NOMO-1 treated with dmso at 0.1 percent for 144 hours (cell line): Measurements from ENCODE around the gene IFT80.
"Not testable (repeated sequence)": the region's sequence is repeated elsewhere in the genome, so short reads cannot be mapped to it uniquely, and the experiment has no call there.

ENCODE experiments used
- DNase-seq: peaks from one replicate; lab custom pipeline; 2025; ENCODE audit not compliant: unreplicated experiment; lab: John Stamatoyannopoulos, UW

IFT80 gene

DNA sequence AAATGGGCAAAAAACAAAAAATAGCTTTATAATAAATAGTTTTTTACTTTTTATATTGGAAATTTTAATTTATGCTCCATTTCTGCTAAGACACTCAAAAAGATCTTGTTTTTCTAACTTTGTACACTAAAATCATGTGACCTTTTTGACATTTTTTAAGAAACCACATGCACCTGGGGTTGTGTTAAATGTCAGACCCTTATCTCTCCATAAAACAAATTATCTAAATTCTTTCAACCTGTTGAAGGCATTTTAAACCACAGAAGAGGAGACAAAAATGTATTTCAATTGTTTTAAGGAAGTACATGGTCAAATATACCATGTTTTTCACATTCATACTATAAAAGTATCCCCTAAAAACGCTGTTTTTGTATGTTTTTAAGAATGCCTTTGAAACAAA, 29.2 kb downstream of the IFT80 start:
- no peak for DNase-seq

DNA sequence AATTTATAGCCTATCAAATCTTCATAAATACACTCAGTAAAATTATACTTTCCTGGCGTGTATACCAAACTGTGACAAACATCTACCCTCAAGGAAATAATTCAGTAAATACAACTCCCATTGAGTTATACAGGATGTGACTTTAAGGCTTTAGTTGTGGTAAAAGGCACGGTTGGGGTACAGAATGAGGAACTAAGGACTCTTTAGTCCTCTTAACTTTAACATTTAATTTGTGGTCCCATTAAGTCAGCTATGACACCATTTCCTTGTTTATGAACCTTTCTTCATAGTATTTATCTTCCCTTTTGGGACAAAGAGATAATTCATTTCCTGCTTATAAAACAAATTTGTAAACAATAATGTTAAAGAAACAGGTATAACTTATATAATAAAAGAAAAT, 30.2 kb downstream of the IFT80 start:
- DNase-seq = peak; percentile 93

- no peak for DNase-seq
Observed at GRCh38 chr3:160365869-160366522, 33.0 kb downstream of the IFT80 start.

GRCh38 chr3:160362896-160363295, 36.1 kb downstream of the IFT80 start:
- not testable (repeated sequence) for DNase-seq

GRCh38 chr3:160355826-160356225, 43.2 kb downstream of the IFT80 start:
- DNase-seq = no peak

- no peak for DNase-seq
Observed at GRCh38 chr3:160346511-160346910, 52.5 kb downstream of the IFT80 start.

DNA sequence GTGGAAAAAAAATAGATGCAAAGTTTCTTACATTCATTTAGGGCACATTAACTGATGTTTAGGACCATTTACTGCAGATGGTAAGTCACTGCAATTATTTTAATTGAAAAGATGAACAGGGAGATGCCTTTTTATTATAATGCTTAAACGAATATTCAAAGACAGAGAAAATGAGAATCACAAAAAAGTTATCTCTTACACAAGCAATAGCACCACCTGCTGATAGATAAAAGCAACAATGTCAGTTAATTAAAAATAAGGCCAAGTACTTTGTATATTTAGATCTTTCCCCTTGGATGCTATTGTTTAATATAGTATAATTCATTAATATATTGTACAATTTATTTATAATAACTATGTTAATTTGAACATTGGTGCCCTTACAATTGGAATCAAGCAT, 55.9 kb downstream of the IFT80 start:
- DNase-seq = peak; percentile 22

DNA sequence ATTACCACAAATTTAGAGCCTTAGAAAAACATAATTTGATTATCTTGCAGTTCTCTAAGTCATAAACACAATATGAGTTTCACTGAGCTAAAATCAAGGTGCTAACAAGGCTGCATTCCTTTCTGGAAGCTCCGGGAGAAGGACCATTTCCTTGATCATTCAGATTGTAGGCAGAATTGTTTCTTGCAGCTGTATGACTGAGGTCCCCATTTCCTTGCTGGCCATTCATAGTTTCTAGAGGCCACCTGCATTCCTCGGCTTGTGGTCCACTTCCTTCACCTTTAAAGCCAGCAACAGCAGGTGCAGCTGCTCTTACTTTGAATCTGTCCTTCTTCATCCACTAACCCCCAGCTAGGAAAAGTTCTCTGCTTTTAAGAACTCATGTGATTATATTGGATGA, 58.7 kb downstream of the IFT80 start:
- no peak for DNase-seq

GRCh38 chr3:160331127-160331937, 67.7 kb downstream of the IFT80 start:
- DNase-seq = peak; percentile 8

- DNase-seq = no peak
Observed at GRCh38 chr3:160330690-160331089, 68.3 kb downstream of the IFT80 start.

DNA sequence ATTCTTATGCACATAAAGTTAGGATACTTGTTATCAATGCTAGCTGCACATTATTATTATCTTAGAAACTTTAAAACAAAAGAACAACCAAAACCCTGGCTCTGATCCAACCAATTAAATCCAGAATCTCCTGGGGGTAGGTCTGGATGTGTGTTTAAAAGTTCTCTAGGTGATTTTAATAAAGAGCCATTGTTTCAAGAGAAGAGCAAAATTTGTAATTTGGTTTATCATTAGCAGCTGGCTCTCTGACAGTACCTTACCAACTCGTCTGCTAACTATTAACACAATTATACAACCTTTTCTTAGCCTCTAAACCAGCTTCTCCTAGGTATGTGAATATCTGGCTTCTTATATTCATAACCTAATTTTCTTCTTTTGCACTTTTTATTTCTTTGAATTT, 68.9 kb downstream of the IFT80 start:
- DNase-seq = no peak

- DNase-seq = not testable (repeated sequence)
Observed at GRCh38 chr3:160326286-160326685, 72.7 kb downstream of the IFT80 start.

DNA sequence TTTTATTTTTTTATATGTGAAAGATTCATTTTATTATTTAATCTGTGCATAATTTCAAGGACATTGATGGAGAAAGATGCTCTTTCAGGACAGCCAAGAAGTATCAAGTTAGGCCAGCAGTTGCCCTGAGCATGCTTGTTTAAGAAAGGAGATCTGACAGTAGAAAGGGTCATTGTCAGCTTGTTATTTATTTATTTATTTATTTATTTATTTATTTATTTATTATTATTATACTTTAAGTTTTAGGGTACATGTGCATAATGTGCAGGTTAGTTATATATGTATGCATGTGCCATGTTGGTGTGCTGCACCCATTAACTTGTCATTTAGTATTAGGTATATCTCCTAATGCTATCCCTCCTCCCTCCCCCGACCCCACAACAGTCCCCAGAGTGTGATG, 77.2 kb downstream of the IFT80 start:
- not testable (repeated sequence) for DNase-seq

GRCh38 chr3:160319322-160319721, 79.7 kb downstream of the IFT80 start:
- DNase-seq = no peak

DNA sequence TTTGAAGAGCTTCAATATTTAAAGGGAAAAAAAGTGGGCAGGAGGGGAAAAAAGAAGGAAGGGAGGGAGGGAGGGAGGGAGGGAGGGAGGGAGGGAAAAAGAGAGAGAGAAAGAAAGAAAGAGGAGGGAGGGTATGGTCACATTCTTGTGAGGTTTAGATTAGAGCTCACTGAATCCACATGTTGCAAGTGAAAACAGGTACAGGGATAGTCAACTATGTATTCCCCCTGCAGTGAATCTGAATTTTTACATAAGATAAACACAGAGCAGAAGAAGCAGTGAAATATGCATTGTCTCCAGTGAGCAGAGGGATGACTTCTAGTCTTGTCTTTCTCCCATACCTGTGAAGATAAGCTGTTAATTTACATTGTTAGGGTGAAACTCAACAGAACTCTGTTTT, 84.0 kb downstream of the IFT80 start:
- no peak for DNase-seq

GRCh38 chr3:160312014-160312624, 86.9 kb downstream of the IFT80 start:
- DNase-seq = peak; percentile 22

GRCh38 chr3:160302806-160303205, 96.2 kb downstream of the IFT80 start:
- DNase-seq = no peak

DNA sequence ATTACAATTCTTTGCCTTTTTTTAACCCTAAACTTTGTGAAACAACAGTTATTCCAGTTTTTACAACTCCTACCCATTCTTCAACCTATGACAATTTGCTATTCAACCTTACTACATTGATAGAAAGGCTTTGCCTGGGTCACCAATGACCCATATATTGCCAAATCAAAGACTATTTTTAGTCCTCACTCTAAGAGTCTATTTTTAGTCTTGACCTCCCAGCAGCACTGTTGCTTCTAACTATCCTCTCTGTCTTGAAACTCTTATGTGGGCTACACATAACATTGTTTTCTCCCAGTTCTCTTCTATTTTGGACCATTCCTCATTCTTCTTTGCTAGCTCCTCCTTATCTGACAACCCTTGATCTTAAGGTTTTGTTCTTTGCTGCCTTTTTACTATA, 102.4 kb downstream of the IFT80 start:
- DNase-seq = no peak

- no peak for DNase-seq
Observed at GRCh38 chr3:160291909-160292299, 107.1 kb downstream of the IFT80 start.

- DNase-seq = no peak
Observed at GRCh38 chr3:160291290-160291908, 107.6 kb downstream of the IFT80 start.

DNA sequence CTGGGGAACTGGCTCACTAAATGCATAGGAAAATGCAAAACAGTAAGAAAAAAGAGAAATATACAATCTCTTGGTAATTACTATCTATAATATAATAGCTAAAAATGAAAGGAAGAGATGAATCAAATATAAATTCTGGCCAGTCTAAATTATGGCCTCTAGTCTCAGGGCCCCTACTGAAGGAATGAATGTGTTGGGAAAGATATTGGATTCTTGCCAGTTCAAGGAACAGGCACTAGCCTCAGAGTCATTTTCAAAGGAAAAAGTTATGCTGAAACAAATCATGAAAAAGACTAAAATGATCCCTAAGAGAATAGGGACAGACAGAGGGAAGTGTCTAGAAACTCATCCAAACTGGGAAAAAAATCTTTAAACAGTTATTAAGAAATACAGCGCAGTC, 111.4 kb downstream of the IFT80 start:
- DNase-seq = no peak

- DNase-seq = no peak
Observed at GRCh38 chr3:160286231-160286630, 112.8 kb downstream of the IFT80 start.
